ENCODE data around the gene TCEAL4.

TCEAL4 gene

GRCh38 chrX:103610282-103610681, 25.0 kb downstream of the TCEAL4 start:
- Histone ChIP-seq H3K4me3 (ENCODE audit: control insufficient read depth in 1 of 7, extremely low read depth in 1 of 7, insufficient read depth in 4 of 7, low read depth in 2 of 7, low read length in 6 of 7) (no peak overlapping the region), H3K27me3 (replicated peaks in 2 of 5; ENCODE audit: control insufficient read depth in 4 of 5, insufficient read depth in 5 of 5, low read length in 4 of 5) (peaks cover 0 to 15% (median 0%) of the 10 kb centered on the region in 5 experiments), H3K27ac (ENCODE audit: insufficient read depth in 1 of 2, low read depth in 1 of 2, low read length in 2 of 2, poor library complexity in 1 of 2, severe bottlenecking in 2 of 2) (no peak overlapping the region), H3K36me3 (ENCODE audit: control insufficient read depth in 4 of 4, insufficient read depth in 4 of 4, low read length in 3 of 4) (peaks cover 0 to 1% (median 0%) of the 10 kb centered on the region in 4 experiments), H3K9me3 (ENCODE audit: control extremely low read depth in 1 of 5, control insufficient read depth in 4 of 5, insufficient read depth in 2 of 5, low read depth in 1 of 5, low read length in 4 of 5) (no peaks in the 10 kb centered on the region), H3K4me1 (ENCODE audit: control extremely low read depth in 1 of 4, control insufficient read depth in 4 of 4, insufficient read depth in 4 of 4, low read length in 3 of 4) (peaks cover 0 to 9% (median 3%) of the 10 kb centered on the region in 4 experiments)
- POLR2A ChIA-PET = no interaction called here
- WGBS (ENCODE audit: insufficient coverage) = no CpG with 5 or more reads among the region's 1 CpG
- DNase-seq = no peak
- CTCF ChIA-PET = interaction anchor here (1.1 to 1.4 kb wide), 2 partner anchors 13 to 22 kb away, joined by 3 read pairs; no protein-coding TSS in a partner anchor

- CTCF ChIA-PET = no interaction called here
- H3K27me3 ChIP-seq (replicated peaks in 2 of 5; ENCODE audit: control insufficient read depth in 4 of 5, insufficient read depth in 5 of 5, low read length in 4 of 5) = peaks cover 0 to 5% (median 0%) of the 10 kb centered on the region in 5 experiments
- DNase-seq = no peak
- no peaks in the 10 kb centered on the region for H3K9me3 ChIP-seq (ENCODE audit: control extremely low read depth in 1 of 5, control insufficient read depth in 4 of 5, insufficient read depth in 2 of 5, low read depth in 1 of 5, low read length in 4 of 5)
- WGBS (ENCODE audit: insufficient coverage) = no CpG with 5 or more reads among the region's 1 CpG
- POLR2A ChIA-PET = no interaction called here
- no peak overlapping the region for H3K4me3 ChIP-seq (ENCODE audit: control insufficient read depth in 1 of 7, extremely low read depth in 1 of 7, insufficient read depth in 4 of 7, low read depth in 2 of 7, low read length in 6 of 7)
- H3K27ac ChIP-seq (ENCODE audit: insufficient read depth in 1 of 2, low read depth in 1 of 2, low read length in 2 of 2, poor library complexity in 1 of 2, severe bottlenecking in 2 of 2) = no peak overlapping the region
- peaks cover 0 to 1% (median 0%) of the 10 kb centered on the region in 4 experiments for H3K36me3 ChIP-seq (ENCODE audit: control insufficient read depth in 4 of 4, insufficient read depth in 4 of 4, low read length in 3 of 4)
- peaks cover 0 to 5% (median 2%) of the 10 kb centered on the region in 4 experiments for H3K4me1 ChIP-seq (ENCODE audit: control extremely low read depth in 1 of 4, control insufficient read depth in 4 of 4, insufficient read depth in 4 of 4, low read length in 3 of 4)
These were observed 28.1 kb downstream of the TCEAL4 start for GRCh38 chrX:103613362-103613890.

- CTCF ChIA-PET = interaction anchor here (2.5 kb wide), 1 partner anchor 15 kb away, joined by 12 read pairs; no protein-coding TSS in a partner anchor
These were observed 29.7 kb downstream of the TCEAL4 start for GRCh38 chrX:103614999-103615398.

GRCh38 chrX:103615781-103616371, 30.6 kb downstream of the TCEAL4 start:
- CTCF ChIA-PET = interaction anchor here (2.5 kb wide), 1 partner anchor 14 kb away, joined by 12 read pairs; no protein-coding TSS in a partner anchor
- H3K27me3 ChIP-seq (replicated peaks in 2 of 5; ENCODE audit: control insufficient read depth in 4 of 5, insufficient read depth in 5 of 5, low read length in 4 of 5) = no peaks in the 10 kb centered on the region
- H3K4me1 ChIP-seq (ENCODE audit: control extremely low read depth in 1 of 4, control insufficient read depth in 4 of 4, insufficient read depth in 4 of 4, low read length in 3 of 4) = no peaks in the 10 kb centered on the region
- no peak overlapping the region for H3K27ac ChIP-seq (ENCODE audit: insufficient read depth in 1 of 2, low read depth in 1 of 2, low read length in 2 of 2, poor library complexity in 1 of 2, severe bottlenecking in 2 of 2)
- POLR2A ChIA-PET = no interaction called here
- no peak for DNase-seq
- no peaks in the 10 kb centered on the region for H3K9me3 ChIP-seq (ENCODE audit: control extremely low read depth in 1 of 5, control insufficient read depth in 4 of 5, insufficient read depth in 2 of 5, low read depth in 1 of 5, low read length in 4 of 5)
- no peaks in the 10 kb centered on the region for H3K36me3 ChIP-seq (ENCODE audit: control insufficient read depth in 4 of 4, insufficient read depth in 4 of 4, low read length in 3 of 4)
- H3K4me3 ChIP-seq (ENCODE audit: control insufficient read depth in 1 of 7, extremely low read depth in 1 of 7, insufficient read depth in 4 of 7, low read depth in 2 of 7, low read length in 6 of 7) = no peak overlapping the region

More at GRCh38 chrX:103614999-103615398, 29.7 kb downstream of the TCEAL4 start:
- Histone ChIP-seq H3K27me3 (replicated peaks in 2 of 5; ENCODE audit: control insufficient read depth in 4 of 5, insufficient read depth in 5 of 5, low read length in 4 of 5) (no peaks in the 10 kb centered on the region), H3K4me1 (ENCODE audit: control extremely low read depth in 1 of 4, control insufficient read depth in 4 of 4, insufficient read depth in 4 of 4, low read length in 3 of 4) (no peaks in the 10 kb centered on the region), H3K4me3 (ENCODE audit: control insufficient read depth in 1 of 7, extremely low read depth in 1 of 7, insufficient read depth in 4 of 7, low read depth in 2 of 7, low read length in 6 of 7) (no peak overlapping the region), H3K9me3 (ENCODE audit: control extremely low read depth in 1 of 5, control insufficient read depth in 4 of 5, insufficient read depth in 2 of 5, low read depth in 1 of 5, low read length in 4 of 5) (no peaks in the 10 kb centered on the region), H3K27ac (ENCODE audit: insufficient read depth in 1 of 2, low read depth in 1 of 2, low read length in 2 of 2, poor library complexity in 1 of 2, severe bottlenecking in 2 of 2) (no peak overlapping the region), H3K36me3 (ENCODE audit: control insufficient read depth in 4 of 4, insufficient read depth in 4 of 4, low read length in 3 of 4) (peaks cover 0 to 1% (median 0%) of the 10 kb centered on the region in 4 experiments)
- DNase-seq = no peak
- 60% methylated on average over 1 of the region's 1 CpG for WGBS (ENCODE audit: insufficient coverage)
- POLR2A ChIA-PET = no interaction called here

- 80% methylated on average over 1 of the region's 1 CpG for WGBS (ENCODE audit: insufficient coverage)
- Histone ChIP-seq H3K36me3 (ENCODE audit: control insufficient read depth in 4 of 4, insufficient read depth in 4 of 4, low read length in 3 of 4) (no peaks in the 10 kb centered on the region), H3K27ac (ENCODE audit: insufficient read depth in 1 of 2, low read depth in 1 of 2, low read length in 2 of 2, poor library complexity in 1 of 2, severe bottlenecking in 2 of 2) (no peak overlapping the region), H3K4me3 (ENCODE audit: control insufficient read depth in 1 of 7, extremely low read depth in 1 of 7, insufficient read depth in 4 of 7, low read depth in 2 of 7, low read length in 6 of 7) (no peak overlapping the region), H3K9me3 (ENCODE audit: control extremely low read depth in 1 of 5, control insufficient read depth in 4 of 5, insufficient read depth in 2 of 5, low read depth in 1 of 5, low read length in 4 of 5) (no peaks in the 10 kb centered on the region), H3K27me3 (replicated peaks in 2 of 5; ENCODE audit: control insufficient read depth in 4 of 5, insufficient read depth in 5 of 5, low read length in 4 of 5) (no peaks in the 10 kb centered on the region), H3K4me1 (ENCODE audit: control extremely low read depth in 1 of 4, control insufficient read depth in 4 of 4, insufficient read depth in 4 of 4, low read length in 3 of 4) (no peaks in the 10 kb centered on the region)
- ChIA-PET POLR2A (no interaction called here), CTCF (interaction anchor here (1.0 to 2.5 kb wide), 3 partner anchors 13 to 50 kb away, joined by 3 to 12 read pairs (median 3); no protein-coding TSS in a partner anchor)
- no peak for DNase-seq
These were observed 31.4 kb downstream of the TCEAL4 start for GRCh38 chrX:103616676-103617186.

GRCh38 chrX:103624111-103624510, 38.8 kb downstream of the TCEAL4 start:
- Histone ChIP-seq H3K4me1 (ENCODE audit: control extremely low read depth in 1 of 4, control insufficient read depth in 4 of 4, insufficient read depth in 4 of 4, low read length in 3 of 4) (peaks cover 0 to 17% (median 4%) of the 10 kb centered on the region in 4 experiments), H3K27ac (ENCODE audit: insufficient read depth in 1 of 2, low read depth in 1 of 2, low read length in 2 of 2, poor library complexity in 1 of 2, severe bottlenecking in 2 of 2) (no peak overlapping the region), H3K27me3 (replicated peaks in 2 of 5; ENCODE audit: control insufficient read depth in 4 of 5, insufficient read depth in 5 of 5, low read length in 4 of 5) (peaks cover 0 to 4% (median 0%) of the 10 kb centered on the region in 5 experiments), H3K9me3 (ENCODE audit: control extremely low read depth in 1 of 5, control insufficient read depth in 4 of 5, insufficient read depth in 2 of 5, low read depth in 1 of 5, low read length in 4 of 5) (no peaks in the 10 kb centered on the region), H3K36me3 (ENCODE audit: control insufficient read depth in 4 of 4, insufficient read depth in 4 of 4, low read length in 3 of 4) (no peaks in the 10 kb centered on the region), H3K4me3 (ENCODE audit: control insufficient read depth in 1 of 7, extremely low read depth in 1 of 7, insufficient read depth in 4 of 7, low read depth in 2 of 7, low read length in 6 of 7) (peak overlapping the region in 1 of 7 experiments; percentile 59)
- CTCF ChIA-PET = no interaction called here
- WGBS (ENCODE audit: insufficient coverage) = 46% methylated on average over 2 of the region's 4 CpGs
- POLR2A ChIA-PET = no interaction called here
- no peak for DNase-seq

- CTCF ChIA-PET = no interaction called here
- peaks cover 0 to 17% (median 4%) of the 10 kb centered on the region in 4 experiments for H3K4me1 ChIP-seq (ENCODE audit: control extremely low read depth in 1 of 4, control insufficient read depth in 4 of 4, insufficient read depth in 4 of 4, low read length in 3 of 4)
- H3K27ac ChIP-seq (ENCODE audit: insufficient read depth in 1 of 2, low read depth in 1 of 2, low read length in 2 of 2, poor library complexity in 1 of 2, severe bottlenecking in 2 of 2) = no peak overlapping the region
- POLR2A ChIA-PET = no interaction called here
- DNase-seq = peak in 1 of 3 donors; percentile 13
- no peak overlapping the region for H3K4me3 ChIP-seq (ENCODE audit: control insufficient read depth in 1 of 7, extremely low read depth in 1 of 7, insufficient read depth in 4 of 7, low read depth in 2 of 7, low read length in 6 of 7)
- no peaks in the 10 kb centered on the region for H3K9me3 ChIP-seq (ENCODE audit: control extremely low read depth in 1 of 5, control insufficient read depth in 4 of 5, insufficient read depth in 2 of 5, low read depth in 1 of 5, low read length in 4 of 5)
- H3K36me3 ChIP-seq (ENCODE audit: control insufficient read depth in 4 of 4, insufficient read depth in 4 of 4, low read length in 3 of 4) = peaks cover 0 to 3% (median 0%) of the 10 kb centered on the region in 4 experiments
- peaks cover 0 to 21% (median 0%) of the 10 kb centered on the region in 5 experiments for H3K27me3 ChIP-seq (replicated peaks in 2 of 5; ENCODE audit: control insufficient read depth in 4 of 5, insufficient read depth in 5 of 5, low read length in 4 of 5)
These were observed 41.5 kb downstream of the TCEAL4 start for GRCh38 chrX:103626855-103627254.

Measured in common myeloid progenitor, CD34-positive (primary cell).